KG1 (cell line): ENCODE data around the gene PRDM11.

Source experiments
- DNase-seq: peaks from one replicate; lab custom pipeline; 2025; lab: John Stamatoyannopoulos, UW

The PRDM11 gene

DNA sequence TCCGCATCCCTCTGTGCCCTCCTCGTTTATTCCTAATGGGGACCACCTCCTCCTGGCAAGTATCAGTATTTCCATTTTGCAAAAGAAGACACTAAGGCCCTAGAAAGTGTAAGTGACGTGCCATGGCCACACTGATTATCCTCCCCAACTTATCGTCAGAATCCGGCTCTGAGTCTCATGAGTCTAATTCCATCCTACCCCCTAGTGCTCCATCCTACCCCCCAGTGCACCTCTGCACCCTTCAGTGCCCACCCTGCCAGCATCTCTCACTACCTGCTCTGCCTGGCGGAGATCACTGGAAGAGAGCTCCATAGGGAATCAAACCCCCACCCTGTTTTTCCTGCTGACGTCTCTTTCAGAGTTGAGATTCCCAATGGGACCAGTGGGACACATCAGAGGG is 31.8 kb downstream of the PRDM11 start:
- DNase-seq: no peak

DNA sequence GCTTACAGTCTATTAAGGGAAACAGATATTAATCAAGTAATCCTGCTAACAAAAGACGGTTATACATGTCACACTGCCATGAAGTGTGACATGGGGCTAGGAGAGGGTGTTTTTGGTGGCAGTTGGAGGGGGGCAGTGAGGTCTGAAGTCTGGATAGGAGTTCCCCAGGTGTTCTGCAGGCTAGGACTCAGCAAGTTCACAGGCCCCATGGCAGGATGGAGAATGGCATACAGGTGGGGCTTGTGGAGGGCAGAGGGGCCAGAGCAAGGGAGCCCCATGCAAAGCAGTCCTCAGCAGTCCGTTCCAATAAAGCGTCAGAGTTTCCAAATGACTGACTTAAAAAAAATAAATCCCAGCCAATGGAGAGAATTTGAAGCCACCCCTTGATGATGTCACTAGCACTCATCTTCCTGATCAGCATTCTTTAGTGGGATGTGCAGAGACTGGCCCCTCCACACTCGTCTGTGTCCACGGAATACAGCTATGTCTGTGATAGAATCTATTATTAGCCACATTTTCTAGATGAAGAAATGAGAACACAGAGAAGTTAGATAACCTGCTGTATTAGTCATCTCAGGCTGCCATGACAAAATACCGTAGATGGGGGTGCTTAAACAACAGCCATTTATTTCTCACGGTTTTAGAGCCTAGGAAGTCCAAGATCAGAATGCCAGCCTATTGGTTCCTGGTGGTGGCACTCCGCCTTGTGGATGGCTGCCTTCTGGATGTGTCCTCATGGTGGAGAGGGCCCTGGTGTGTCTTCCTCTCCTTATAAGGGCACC is 32.6 kb downstream of the PRDM11 start:
- no peak for DNase-seq

DNA sequence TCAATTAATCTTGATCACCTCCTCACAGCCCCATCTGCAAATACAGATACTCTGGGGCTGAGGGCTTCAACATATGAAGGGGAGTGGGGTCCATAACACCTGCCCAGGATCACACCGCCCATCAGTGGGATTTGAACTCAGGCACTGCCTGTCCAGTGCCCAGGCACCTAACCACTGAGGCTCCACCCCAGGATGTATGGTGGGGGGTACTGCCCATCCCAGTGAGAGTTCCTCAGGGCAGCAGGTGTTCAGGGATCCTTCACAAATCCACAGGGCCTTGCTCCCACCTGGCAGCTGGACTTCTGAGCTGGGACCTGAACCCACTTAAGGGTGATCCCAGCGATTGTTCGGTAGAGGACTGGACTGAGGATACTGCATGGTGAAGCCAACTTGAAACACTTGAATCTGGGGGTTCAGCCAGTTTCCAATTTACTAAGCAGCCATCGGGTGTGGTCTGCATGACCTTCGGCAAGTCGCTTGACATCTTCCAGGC is 33.3 kb downstream of the PRDM11 start:
- no peak for DNase-seq

DNA sequence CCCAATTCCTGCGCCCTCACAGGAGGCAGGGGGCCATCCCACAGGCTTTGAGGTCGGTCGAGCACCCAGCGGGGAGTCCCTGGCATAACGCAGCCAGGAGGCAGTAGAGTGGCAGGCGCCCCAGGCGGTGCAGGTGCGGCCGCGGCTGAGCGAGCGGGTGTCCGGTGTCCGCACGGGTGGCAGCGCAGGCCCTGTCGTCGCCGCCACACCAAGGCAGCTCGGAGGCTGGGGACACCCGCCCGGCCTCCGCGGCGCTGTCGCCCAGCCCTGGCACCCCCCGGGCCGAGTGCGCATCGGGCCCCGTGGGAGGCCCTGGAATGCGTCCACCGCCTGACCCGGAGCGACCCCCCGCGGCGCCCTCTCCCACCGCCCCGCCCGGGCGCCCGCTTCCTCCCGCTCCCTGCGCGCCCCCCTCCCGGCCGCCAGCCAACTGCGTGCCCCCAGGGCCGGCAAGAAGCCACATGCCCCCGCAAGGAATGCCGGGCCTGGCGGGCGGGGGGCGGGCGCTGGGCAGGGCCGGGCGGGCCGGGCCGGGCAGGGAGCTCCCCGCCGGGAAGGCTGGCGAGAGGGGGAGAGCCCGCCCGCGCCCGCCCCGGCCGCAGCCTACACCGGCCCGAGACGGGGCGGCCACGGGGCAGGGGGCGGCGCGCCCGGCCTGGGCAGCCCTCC is 33.9 kb downstream of the PRDM11 start:
- no peak for DNase-seq

GRCh38 chr11:45180848-45181192 is 34.4 kb downstream of the PRDM11 start:
- DNase-seq: no peak

DNA sequence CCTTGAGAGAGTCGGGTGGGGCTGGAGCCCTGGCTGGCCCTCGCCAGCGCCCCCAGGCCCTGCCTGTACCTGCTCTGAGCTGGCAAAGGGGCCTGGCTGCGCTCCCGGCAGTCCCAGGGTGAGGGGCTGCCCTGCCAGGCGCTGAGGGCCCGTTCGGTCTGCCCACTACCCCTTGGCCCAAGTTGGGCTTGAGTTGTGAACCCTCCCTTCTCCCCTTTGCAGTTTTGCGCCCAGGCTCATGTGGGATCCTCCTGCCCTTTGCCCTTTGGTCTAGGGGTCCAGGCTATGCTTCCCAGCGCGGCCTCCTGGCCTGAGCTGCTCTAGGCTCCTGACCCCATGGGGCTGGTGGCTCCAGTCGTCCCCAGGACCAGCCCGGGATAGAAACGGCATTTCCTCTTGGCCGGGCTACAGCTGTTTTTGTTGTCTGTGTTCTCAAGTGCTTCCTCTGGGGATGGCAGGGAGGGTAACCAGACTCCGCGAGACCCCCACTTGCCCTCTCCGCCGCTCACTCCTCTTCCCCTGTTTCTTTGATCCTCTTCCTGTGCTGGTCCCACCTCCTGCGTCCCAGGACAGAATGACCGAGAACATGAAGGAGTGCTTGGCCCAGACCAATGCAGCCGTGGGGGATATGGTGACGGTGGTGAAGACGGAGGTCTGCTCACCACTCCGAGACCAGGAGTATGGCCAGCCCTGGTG is 34.9 kb downstream of the PRDM11 start:
- no peak for DNase-seq

GRCh38 chr11:45181889-45182550 is 35.6 kb downstream of the PRDM11 start:
- no peak for DNase-seq

DNA sequence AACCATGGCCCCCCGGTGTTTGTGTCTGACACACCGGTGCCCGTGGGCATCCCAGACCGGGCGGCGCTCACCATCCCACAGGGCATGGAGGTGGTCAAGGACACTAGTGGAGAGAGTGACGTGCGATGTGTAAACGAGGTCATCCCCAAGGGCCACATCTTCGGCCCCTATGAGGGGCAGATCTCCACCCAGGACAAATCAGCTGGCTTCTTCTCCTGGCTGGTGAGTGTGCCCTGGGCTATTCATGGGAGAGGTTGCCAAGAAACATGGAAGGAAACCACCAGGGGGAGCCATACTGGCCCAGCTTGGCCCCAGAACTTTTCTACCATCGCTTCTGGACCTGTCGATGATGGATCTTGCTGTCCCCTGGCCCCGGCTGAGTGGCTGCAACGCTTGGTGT is 36.5 kb downstream of the PRDM11 start:
- DNase-seq: no peak

GRCh38 chr11:45184640-45185039 is 38.2 kb downstream of the PRDM11 start:
- no peak for DNase-seq

GRCh38 chr11:45185228-45185729 is 38.8 kb downstream of the PRDM11 start:
- DNase-seq: no peak

- DNase-seq: no peak
Observed at GRCh38 chr11:45187375-45187774, 40.9 kb downstream of the PRDM11 start.

DNA sequence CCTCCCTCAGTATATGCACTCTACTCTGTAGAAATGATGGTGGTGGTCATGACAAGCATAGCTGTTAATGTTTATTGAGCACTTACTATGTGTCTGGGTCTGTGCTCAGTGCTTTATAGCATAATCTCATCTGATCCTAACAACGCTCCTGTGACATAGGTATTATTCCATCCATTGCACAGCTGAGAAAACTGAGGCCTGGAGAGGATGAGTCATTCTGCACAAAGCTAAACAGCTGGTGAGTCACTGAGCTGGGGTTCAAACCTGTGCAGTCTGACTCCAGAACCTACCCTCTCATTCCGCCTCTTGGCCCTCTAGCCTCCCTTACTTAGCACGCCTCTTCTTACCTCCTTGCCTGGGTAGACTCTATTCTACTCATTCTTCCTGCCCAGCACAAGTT is 41.7 kb downstream of the PRDM11 start:
- DNase-seq: no peak

DNA sequence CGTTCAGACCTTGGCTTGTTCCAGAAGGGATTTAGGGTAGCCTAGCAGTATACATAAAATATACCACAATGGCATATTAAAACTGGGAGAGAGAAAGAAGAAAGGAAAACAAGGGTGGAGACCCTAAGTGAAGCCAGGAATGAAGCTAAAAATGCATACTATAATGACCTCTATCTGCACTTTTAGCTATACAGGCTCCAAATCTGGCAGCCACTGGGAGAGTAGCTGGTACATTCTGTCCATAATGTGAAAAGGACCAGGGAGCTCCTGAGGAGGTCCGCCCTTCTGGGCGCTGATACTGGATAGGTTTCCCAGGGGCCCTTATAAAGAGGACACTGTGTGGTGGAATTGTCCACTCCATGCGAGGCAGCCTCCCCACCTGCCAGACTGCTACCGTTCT is 42.8 kb downstream of the PRDM11 start:
- DNase-seq: no peak

DNA sequence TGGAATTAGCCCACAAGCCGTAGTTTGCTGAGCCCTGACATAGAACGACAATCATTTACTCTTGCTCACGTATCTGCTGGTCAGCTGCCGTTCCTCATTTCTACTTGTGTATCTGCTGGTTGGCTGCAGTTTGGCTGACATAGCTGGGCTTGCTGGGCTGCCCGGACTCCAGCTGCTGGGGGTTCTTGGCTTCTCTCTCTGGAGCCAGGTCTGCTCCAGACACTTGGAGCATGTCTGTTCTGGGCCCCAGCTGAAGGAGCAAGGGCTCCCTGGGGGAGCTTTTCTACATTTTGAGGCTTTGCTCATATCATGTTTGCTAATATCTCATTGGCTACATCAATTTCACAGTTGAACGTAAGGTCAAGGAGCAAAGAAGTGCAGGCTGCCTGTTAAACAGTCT is 47.3 kb downstream of the PRDM11 start:
- DNase-seq: no peak

GRCh38 chr11:45204761-45205160 is 58.3 kb downstream of the PRDM11 start:
- no peak for DNase-seq

DNA sequence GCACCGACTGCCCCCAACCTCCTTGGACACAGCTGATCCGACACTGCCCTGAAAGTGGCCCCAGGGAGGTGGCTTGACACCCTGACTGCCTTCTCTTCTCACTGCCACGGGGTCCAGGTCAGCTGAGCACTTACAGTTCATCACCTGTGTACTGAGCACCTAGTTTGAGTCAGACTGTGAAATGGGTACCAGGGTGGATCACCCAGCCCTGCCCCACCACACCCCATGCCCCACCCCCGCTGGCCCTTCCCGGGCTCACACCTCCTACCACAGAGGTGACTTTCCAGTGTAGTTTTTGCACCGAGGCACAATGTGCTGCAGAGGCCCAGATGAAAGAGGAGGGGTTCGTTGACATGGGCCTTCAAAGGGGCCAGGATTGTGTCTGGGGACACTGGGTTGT is 59.5 kb downstream of the PRDM11 start:
- DNase-seq: no peak

DNA sequence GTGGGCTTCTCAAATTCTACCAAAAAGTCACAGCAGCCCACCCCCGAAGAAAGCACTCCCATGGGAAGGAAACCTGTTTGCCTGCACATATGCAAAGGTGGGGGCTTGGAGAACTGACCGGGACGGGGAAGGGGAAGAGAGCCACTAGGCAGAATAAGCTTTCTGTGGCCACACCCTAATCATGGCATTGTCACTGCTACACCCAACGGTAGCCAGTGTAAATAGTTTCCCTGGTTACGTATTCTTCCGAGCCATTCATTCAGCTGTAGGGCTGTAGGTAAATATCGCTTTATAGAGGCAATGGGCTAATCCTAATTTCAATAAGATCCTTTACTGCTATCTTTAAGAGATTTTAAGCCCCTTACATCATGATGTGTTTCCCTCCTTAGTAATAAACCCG is 61.7 kb downstream of the PRDM11 start:
- no peak for DNase-seq

- no peak for DNase-seq
Observed at GRCh38 chr11:45209000-45209879, 62.8 kb downstream of the PRDM11 start.

DNA sequence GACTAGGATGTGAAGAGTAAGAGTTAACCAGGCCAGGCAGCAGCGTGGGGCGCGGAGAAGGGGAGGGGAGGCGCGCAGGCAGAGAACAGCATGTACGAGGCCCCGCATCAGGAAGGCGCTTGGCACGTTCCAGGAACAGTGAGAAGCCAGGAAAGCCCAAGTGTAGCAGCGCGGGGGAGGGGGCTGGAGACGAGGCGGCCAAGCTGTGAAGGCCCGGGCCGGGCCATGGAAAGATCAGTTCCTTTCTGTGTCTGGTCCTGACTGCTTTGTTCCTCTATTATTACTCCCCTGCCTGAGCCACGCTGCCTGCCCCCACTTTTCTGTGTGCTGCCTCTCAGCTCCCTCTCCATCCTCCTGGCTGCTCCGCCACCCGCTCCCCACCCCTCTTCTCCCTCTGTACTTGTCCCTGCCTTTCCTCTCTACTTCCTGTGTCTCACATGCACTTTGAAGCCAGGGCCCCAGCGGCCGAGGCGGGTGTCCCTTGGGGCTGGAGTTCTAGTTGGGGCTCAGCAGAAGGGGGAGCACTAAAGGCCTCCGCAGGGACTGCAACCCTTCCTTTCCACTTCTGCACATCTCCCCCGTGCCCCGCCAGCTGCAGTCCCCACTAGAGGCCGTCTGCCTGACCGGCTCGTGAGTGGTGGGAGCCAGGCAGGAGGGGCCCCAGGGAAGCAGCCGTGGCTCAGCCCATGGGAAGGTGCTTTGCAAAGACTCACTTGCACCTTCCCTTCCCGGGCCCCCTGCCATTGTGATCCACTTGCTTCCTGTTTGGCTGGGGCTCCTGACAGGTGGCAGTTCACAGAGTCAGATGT is 63.7 kb downstream of the PRDM11 start:
- DNase-seq: no peak

DNA sequence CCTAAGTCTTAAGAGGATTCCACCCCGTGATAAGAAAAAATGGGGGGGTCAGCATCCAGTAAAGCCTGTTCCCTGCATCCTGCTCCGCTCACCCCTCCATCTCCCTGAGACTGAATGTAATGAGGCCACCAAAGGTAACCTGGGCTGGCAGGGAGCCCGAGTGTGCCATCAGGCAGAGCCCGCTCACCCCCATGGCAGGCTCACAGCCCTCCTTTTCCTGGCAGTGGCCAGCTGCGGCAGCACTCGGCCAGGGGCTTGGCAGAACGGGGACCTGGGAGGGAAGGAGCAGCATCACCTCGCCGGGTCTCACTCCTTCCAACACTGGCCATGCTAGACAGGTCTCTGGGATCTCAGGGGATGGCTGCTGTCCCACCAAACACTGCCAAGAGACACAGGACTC is 64.4 kb downstream of the PRDM11 start:
- DNase-seq: no peak

GRCh38 chr11:45211732-45212131 is 65.3 kb downstream of the PRDM11 start:
- no peak for DNase-seq
